ENCODE measurements around the gene PCDH1.

DNA sequence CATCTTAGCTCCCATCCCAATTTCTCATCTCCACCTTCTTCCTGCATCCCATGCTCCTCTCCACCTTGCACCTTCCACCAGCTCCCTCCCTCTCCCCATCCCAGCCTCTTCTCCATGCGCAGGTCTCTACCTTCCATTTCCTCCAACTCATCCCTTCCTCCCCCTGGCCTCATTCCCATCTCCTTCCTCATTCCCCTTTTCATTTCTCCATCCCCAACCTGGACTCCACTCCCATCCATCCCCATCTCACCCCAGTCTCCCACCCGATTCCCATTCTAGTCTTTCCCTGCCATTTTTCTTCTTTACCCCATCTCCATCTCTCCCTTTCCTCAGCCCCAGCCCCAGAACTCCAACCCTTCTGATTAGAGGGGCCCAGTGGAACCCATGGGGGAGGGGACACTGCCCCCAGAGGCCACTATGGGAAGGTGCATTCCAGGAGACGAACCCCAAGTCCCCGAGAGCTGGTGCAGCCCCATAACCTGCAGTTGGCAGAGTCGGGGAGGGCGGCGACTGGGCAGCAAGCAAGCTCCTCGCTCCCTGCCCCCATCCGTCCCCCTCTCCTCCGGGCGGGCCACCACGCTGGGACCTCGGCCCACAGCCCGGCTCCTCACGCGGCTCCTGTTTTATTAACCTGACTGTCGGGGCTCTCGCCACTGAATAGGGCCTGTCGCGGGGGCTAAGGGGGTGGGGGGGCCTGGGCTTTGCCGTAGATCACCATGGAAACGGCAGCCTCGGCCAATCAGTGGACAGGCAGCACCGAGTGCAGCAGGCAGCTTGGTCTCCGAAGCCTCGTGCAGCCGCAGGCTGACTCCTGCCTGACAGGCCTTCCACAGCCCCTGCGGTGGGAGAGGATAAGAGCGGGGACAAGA is 66.7 kb downstream of the PCDH1 start:
- TF ChIP-seq, protein P1, sequence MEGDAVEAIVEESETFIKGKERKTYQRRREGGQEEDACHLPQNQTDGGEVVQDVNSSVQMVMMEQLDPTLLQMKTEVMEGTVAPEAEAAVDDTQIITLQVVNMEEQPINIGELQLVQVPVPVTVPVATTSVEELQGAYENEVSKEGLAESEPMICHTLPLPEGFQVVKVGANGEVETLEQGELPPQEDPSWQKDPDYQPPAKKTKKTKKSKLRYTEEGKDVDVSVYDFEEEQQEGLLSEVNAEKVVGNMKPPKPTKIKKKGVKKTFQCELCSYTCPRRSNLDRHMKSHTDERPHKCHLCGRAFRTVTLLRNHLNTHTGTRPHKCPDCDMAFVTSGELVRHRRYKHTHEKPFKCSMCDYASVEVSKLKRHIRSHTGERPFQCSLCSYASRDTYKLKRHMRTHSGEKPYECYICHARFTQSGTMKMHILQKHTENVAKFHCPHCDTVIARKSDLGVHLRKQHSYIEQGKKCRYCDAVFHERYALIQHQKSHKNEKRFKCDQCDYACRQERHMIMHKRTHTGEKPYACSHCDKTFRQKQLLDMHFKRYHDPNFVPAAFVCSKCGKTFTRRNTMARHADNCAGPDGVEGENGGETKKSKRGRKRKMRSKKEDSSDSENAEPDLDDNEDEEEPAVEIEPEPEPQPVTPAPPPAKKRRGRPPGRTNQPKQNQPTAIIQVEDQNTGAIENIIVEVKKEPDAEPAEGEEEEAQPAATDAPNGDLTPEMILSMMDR (IDR thresholded peaks at IDR 0.05), result peak in 11 of 12 donors; percentile 34 to 65 (median 50)
- no peak for TF ChIP-seq POLR2A (IDR thresholded peaks at IDR 0.05)

Measured in heart left ventricle (tissue), 13 donors.